Uterus (tissue), 4 donors: ENCODE data around the gene BCAP29. TPM values are rescaled to one million over a fixed set of nuclear protein-coding genes. Genes with fewer than 3 reads are reported as not detected.
A peak's percentile ranks its signal among the peaks of the same experiment; 100 is the strongest.

Experiments used
- DNase-seq, 2 donors: peaks; one replicate each; pipeline ENCODE4 v3.0.0-alpha.2; 2019 to 2020
- H3K27ac ChIP-seq, 2 donors: fragments of 200-600 bp; sonication (generic); 1 replicate in 1 of 2; 2 replicates in 1 of 2; pipeline ENCODE4 v1.5.1; 2016 to 2018
- H3K27me3 ChIP-seq, 2 donors: fragments of 200-600 bp; sonication (generic); one replicate each; pipeline ENCODE4 v1.5.1; 2018 to 2019; ENCODE audit warnings: control low read depth in 1 of 2
- H3K36me3 ChIP-seq, 2 donors: fragments of 200-600 bp; sonication (generic); one replicate each; pipeline ENCODE4 v1.5.1; 2019; ENCODE audit warnings: control low read depth in 1 of 2
- H3K4me1 ChIP-seq, 2 donors: fragments of 200-600 bp; sonication (generic); one replicate each; pipeline ENCODE4 v1.5.1; 2018 to 2019; ENCODE audit warnings: control low read depth in 1 of 2
- H3K4me3 ChIP-seq, 2 donors: fragments of 200-600 bp; sonication (generic); 1 replicate in 1 of 2; 2 replicates in 1 of 2; pipeline ENCODE4 v1.5.1; 2018 to 2019; ENCODE audit warnings: mild to moderate bottlenecking in 1 of 2
- H3K9me3 ChIP-seq, 2 donors: fragments of 200-600 bp; sonication (generic); one replicate each; pipeline ENCODE4 v1.5.1; 2019; ENCODE audit warnings: control low read depth in 1 of 2
- POLR2A ChIP-seq, 2 donors: fragments of 450-650 bp; IDR thresholded peaks; one replicate each; pipeline ENCODE4 v1.6.1; 2016; ENCODE audit warnings: antibody characterized with exemption in 2 of 2, mild to moderate bottlenecking in 1 of 2, moderate library complexity in 1 of 2
- intact Hi-C: fragments of 100-400 bp; cut with DNase I; formaldehyde crosslinking; loops from one replicate; pipeline ENCODE4 v1.15.1; 2023; ENCODE audit warnings: low total_unique reads
- total RNA-seq, 4 donors: library from RNA; depleted of rRNA in 3 of 4; stranded (reverse); fragments of >200 nt in 3 of 4; gene quantifications; one replicate each; pipeline versions ENCODE4 v1.1.0 to v1.2.4, GENCODE V29; 2014 to 2023
- TF ChIP-seq, protein P1 (sequence below), 4 experiments: fragments of 200-600 bp in 2 of 4; fragments of 450-650 bp in 2 of 4; sonication (generic) in 2 of 4; IDR thresholded peaks; one replicate each; pipeline ENCODE4 v1.5.1; 2016 to 2019; ENCODE audit warnings: antibody characterized with exemption in 4 of 4, mild to moderate bottlenecking in 2 of 4, moderate library complexity in 1 of 4
- donor health status: DM: yes; HTN: yes; CAD: no.

The BCAP29 gene
- total RNA-seq, 4 donors from 2014 or later: 13.6 to 287 (median 110) TPM

DNA sequence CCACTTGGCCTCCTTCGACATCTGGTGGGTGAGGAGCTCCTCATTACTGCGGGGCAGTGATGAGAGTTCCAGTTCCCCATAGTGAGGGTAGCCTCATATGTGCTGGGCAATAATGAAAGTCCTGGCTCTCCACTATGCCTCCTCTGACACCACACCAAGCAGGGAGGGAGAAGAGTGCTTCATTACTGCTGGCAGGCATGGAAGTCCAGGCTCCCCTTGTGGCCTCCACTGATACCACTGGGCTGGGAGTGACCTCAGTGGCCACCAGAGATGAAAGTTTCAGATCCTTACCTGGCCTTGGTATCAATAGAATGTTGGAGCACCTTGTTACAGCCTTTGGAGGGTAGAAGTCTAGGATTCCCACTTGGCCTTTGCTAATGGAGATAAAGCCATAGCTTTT, 9.7 kb upstream of the BCAP29 start:
- intact Hi-C loops: no loop called here
- Histone ChIP-seq H3K36me3 (no peaks in the 10 kb centered on the region), H3K27ac (no peak overlapping the region), H3K4me1 (peaks cover 0 to 1% of the 10 kb centered on the region in 2 donors), H3K27me3 (no peaks in the 10 kb centered on the region), H3K9me3 (no peaks in the 10 kb centered on the region), H3K4me3 (no peak overlapping the region)
- DNase-seq: no peak
- TF ChIP-seq, protein P1, sequence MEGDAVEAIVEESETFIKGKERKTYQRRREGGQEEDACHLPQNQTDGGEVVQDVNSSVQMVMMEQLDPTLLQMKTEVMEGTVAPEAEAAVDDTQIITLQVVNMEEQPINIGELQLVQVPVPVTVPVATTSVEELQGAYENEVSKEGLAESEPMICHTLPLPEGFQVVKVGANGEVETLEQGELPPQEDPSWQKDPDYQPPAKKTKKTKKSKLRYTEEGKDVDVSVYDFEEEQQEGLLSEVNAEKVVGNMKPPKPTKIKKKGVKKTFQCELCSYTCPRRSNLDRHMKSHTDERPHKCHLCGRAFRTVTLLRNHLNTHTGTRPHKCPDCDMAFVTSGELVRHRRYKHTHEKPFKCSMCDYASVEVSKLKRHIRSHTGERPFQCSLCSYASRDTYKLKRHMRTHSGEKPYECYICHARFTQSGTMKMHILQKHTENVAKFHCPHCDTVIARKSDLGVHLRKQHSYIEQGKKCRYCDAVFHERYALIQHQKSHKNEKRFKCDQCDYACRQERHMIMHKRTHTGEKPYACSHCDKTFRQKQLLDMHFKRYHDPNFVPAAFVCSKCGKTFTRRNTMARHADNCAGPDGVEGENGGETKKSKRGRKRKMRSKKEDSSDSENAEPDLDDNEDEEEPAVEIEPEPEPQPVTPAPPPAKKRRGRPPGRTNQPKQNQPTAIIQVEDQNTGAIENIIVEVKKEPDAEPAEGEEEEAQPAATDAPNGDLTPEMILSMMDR (IDR thresholded peaks at IDR 0.05): no peak
- no peak for TF ChIP-seq POLR2A (IDR thresholded peaks at IDR 0.05)

DNA sequence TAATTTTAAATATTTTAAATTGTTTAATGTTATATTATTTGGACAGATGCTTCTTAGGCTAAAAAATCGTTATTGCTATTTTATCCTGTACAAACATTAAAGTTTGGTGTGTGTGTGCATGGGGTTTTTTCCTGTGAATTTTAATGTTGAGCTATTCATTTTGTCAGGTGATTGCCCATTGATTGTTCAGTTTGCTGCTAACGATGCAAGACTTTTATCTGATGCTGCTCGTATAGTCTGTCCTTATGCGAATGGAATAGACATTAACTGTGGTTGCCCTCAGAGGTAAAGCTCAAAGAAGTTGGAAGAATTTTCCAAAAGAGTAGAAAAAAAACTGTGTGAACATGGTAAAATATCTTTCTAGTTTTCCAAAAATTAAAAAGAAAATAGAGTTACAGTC, 6.5 kb upstream of the BCAP29 start:
- H3K4me1 ChIP-seq: no peaks in the 10 kb centered on the region

DNA sequence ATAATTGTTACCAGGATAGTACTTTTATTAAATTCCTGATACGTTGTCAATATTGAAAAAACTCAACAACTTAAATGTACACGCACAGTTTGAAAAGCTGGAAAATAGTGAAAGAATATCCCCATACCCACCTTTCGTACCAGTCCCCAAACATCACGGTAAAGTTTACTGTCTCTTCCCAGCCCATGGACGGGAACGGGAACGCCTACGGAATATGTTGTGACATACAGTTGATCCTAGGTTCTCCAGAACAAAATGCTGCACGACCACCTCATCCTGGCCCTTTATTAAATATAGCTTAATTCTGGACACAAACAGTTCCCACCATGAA, 527 bp upstream of the BCAP29 start:
- Histone ChIP-seq H3K36me3 (no peaks in the 10 kb centered on the region), H3K9me3 (no peaks in the 10 kb centered on the region), H3K27me3 (no peaks in the 10 kb centered on the region), H3K4me3 (peak overlapping the region; percentile 65 to 74), H3K4me1 (no peaks in the 10 kb centered on the region), H3K27ac (peak overlapping the region; percentile 92 to 97)
- intact Hi-C loops: no loop called here
- TF ChIP-seq, protein P1 (IDR thresholded peaks at IDR 0.05): no peak
- TF ChIP-seq POLR2A (IDR thresholded peaks at IDR 0.05): no peak
- DNase-seq: no peak

More for the DNA sequence above, 6.5 kb upstream of the BCAP29 start:
- Histone ChIP-seq H3K4me3 (no peak overlapping the region), H3K27me3 (no peaks in the 10 kb centered on the region), H3K27ac (no peak overlapping the region), H3K9me3 (no peaks in the 10 kb centered on the region), H3K36me3 (no peaks in the 10 kb centered on the region)
- intact Hi-C loops: no loop called here
- TF ChIP-seq, protein P1 (IDR thresholded peaks at IDR 0.05): no peak
- TF ChIP-seq POLR2A (IDR thresholded peaks at IDR 0.05): no peak
- no peak for DNase-seq

DNA sequence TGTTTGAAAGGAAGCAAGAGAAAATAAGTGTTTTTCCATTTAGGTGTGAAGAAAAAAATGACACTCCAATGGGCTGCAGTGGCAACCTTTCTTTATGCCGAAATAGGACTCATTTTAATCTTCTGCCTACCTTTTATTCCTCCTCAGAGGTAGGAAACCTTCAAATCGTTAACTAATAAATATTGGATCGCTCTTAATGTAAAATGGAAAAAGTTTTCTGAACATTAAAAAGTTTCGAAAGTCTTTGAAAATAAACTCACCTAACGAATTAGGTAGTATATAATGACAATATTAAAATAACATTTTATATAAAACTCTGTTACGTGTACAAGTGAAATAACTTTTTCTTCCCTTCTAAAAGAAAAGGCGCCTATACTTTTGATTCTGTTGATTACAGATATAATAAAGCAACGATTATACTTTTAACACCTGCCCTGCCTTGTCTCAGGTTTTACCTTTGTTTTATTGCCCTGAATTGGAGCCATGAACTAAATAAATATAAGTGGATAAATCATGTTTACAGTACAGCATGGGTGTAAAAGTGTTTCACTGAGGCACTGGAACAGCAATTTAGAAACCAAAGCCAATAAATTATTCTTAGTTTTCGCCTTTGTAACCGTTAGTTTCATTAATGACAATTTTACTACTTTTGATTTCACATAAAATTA, 804 bp downstream of the BCAP29 start:
- intact Hi-C loops: no loop called here
- Histone ChIP-seq H3K27me3 (no peaks in the 10 kb centered on the region), H3K9me3 (no peaks in the 10 kb centered on the region), H3K4me1 (no peaks in the 10 kb centered on the region), H3K4me3 (peak overlapping the region; percentile 65 to 74), H3K36me3 (no peaks in the 10 kb centered on the region), H3K27ac (peak overlapping the region; percentile 92 to 97)
- DNase-seq: no peak
- no peak for TF ChIP-seq POLR2A (IDR thresholded peaks at IDR 0.05)
- TF ChIP-seq, protein P1 (IDR thresholded peaks at IDR 0.05): peak in 1 of 4 experiments; percentile 4

DNA sequence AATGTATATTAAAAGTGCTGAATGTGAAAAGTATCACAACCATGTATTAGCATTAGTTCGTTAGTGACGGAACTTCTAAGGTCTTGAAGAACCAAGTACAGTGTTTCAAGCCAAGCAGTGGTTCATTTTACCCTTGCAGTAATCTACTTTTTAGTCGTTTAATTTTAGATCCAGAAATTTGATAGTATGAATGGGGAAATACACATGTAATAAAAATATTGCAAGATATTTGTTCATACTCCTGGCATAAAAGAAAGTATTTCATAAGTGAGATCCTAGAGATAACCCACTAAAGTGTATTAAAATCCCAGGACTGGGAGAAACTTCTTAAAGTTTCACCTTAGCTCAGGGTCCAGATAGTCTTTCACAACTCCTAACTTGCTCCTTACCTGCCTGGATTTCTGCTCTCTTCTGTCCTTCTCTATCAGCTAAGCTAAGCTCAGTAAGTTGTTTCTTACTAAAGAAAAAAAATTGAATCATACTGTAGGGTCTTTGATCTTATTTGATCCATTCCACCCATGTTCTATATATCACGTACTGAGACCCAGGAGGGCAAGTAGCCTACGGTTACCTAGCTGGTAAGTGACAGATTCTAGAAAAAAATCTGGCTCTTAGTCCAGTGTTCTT, 1.5 kb downstream of the BCAP29 start:
- no peak for DNase-seq
- Histone ChIP-seq H3K27ac (peak overlapping the region; percentile 92 to 97), H3K4me1 (no peaks in the 10 kb centered on the region), H3K4me3 (peak overlapping the region; percentile 65 to 74), H3K9me3 (no peaks in the 10 kb centered on the region), H3K27me3 (no peaks in the 10 kb centered on the region), H3K36me3 (no peaks in the 10 kb centered on the region)
- TF ChIP-seq, protein P1 (IDR thresholded peaks at IDR 0.05): no peak
- no peak for TF ChIP-seq POLR2A (IDR thresholded peaks at IDR 0.05)
- intact Hi-C loops: no loop called here
